K562 (cell line): ENCODE results near the gene SAE1. TPM values are rescaled to one million over a fixed set of nuclear protein-coding genes. Genes with fewer than 3 reads are reported as not detected.

Experiments
- ETV6 ChIP-seq, 3 experiments: fragments of 150-350 bp in 1 of 3; sonication (generic) in 1 of 3; formaldehyde crosslinking in 1 of 3; IDR thresholded peaks; 2 replicates each; pipeline versions ENCODE4 v1.6.1 to v1.8.0; 2014 to 2022; ENCODE audit warnings: borderline replicate concordance in 2 of 3, low read depth in 2 of 3, antibody characterized with exemption in 1 of 3, low read length in 1 of 3, mild to moderate bottlenecking in 1 of 3, missing genetic modification reagents in 1 of 3
- MTA1 ChIP-seq: fragments of 450-650 bp; IDR thresholded peaks from 2 replicates; pipeline ENCODE4 v1.6.1; 2017; ENCODE audit warnings: borderline replicate concordance
- MTF1 ChIP-seq: fragments of 250-450 bp; sonication (Bioruptor Pico); IDR thresholded peaks from 2 replicates; pipeline ENCODE4 v1.9.0; 2021; ENCODE audit warnings: moderate library complexity, mild to moderate bottlenecking, inconsistent platforms, borderline replicate concordance
- PML ChIP-seq: IDR thresholded peaks from 2 replicates; pipeline ENCODE4 v1.6.1; 2012; ENCODE audit warnings: low read length, inconsistent platforms
- STAG1 ChIP-seq: sonication (generic); formaldehyde crosslinking; IDR thresholded peaks from 2 replicates; pipeline ENCODE4 v1.5.0; 2020; ENCODE audit warnings: missing genetic modification reagents, borderline replicate concordance
- YY1 ChIP-seq, 3 experiments: IDR thresholded peaks; 2 replicates each; pipeline ENCODE4 v1.6.1; 2011; ENCODE audit warnings: low read length in 2 of 3, mild to moderate bottlenecking in 2 of 3, moderate library complexity in 2 of 3, borderline replicate concordance in 1 of 3, control low read depth in 1 of 3, low read depth in 1 of 3; ENCODE audit not compliant: insufficient read depth in 3 of 3, insufficient replicate concordance in 2 of 3, control insufficient read depth in 1 of 3, insufficient read length in 1 of 3; ENCODE audit errors: extremely low read depth in 1 of 3
- ZNF165 ChIP-seq: fragments of 250-450 bp; sonication (Bioruptor Pico); IDR thresholded peaks from 2 replicates; pipeline ENCODE4 v1.4.0; 2020; ENCODE audit warnings: borderline replicate concordance
- ZNF224 ChIP-seq: sonication (generic); formaldehyde crosslinking; IDR thresholded peaks from 2 replicates; pipeline ENCODE4 v1.8.0; 2022; ENCODE audit warnings: mild to moderate bottlenecking, missing genetic modification reagents
- ZNF764 ChIP-seq: fragments of 250-450 bp; sonication (Bioruptor Pico); IDR thresholded peaks from 2 replicates; pipeline ENCODE4 v1.4.0; 2020; ENCODE audit warnings: low read depth, mild to moderate bottlenecking, moderate library complexity
- polyA plus RNA-seq, 8 experiments: library from polyadenylated mRNA; depleted of rRNA in 4 of 8; stranded (reverse) in 5 of 8; unstranded in 3 of 8; fragments of >200 nt; fragmentation: Nextera tagmentation in 2 of 8; fragmentation: Illumina TruSeq in 1 of 8; extraction: Ambion mirVana in 2 of 8; extraction: Trizol in 1 of 8; gene quantifications; 2 replicates each; pipeline versions ENCODE4 v1.2.1 to v1.2.3, GENCODE V29; 2011 to 2014; ENCODE audit warnings: inconsistent platforms in 1 of 8, missing spikeins in 1 of 8
- total RNA-seq, 7 experiments: library from RNA; depleted of rRNA in 6 of 7; stranded (reverse); fragments of >200 nt in 6 of 7; fragmentation: Illumina TruSeq in 2 of 7; extraction: Trizol in 2 of 7; gene quantifications; 2 replicates each; pipeline versions ENCODE4 v1.2.1 to v1.2.3, GENCODE V29; 2011 to 2021; ENCODE audit warnings: low replicate concordance in 1 of 7
- TF ChIP-seq, protein P1 (sequence below): fragments of 450-650 bp; conservative IDR thresholded peaks from 2 replicates; pipeline ENCODE4 v1.6.1; 2016; ENCODE audit warnings: missing genetic modification characterization, low read depth, mild to moderate bottlenecking, control low read depth, missing compliant biosample characterization
- TF ChIP-seq, protein P2 (sequence below), 2 experiments: IDR thresholded peaks; 2 replicates each; pipeline ENCODE4 v1.6.1; 2012; ENCODE audit warnings: improper control_type of control experiment in 2 of 2, low read depth in 2 of 2, low read length in 2 of 2, borderline replicate concordance in 1 of 2
- TF ChIP-seq, protein P3 (sequence below): fragments of 450-650 bp; IDR thresholded peaks from 2 replicates; pipeline ENCODE4 v1.6.1; 2016; ENCODE audit warnings: missing biosample characterization, missing genetic modification characterization
- TF ChIP-seq, protein P4 (sequence below): IDR thresholded peaks from 2 replicates; pipeline ENCODE4 v1.6.1; 2011; ENCODE audit warnings: borderline replicate concordance, low read depth, mild to moderate bottlenecking, moderate library complexity, low read length; ENCODE audit not compliant: insufficient read depth, poor library complexity, severe bottlenecking

The SAE1 gene
- total and polyA plus RNA-seq, 9 of the 15 experiments (the other 6 are each of a cell fraction or from before 2014, with no cell fraction given): 82.8 to 299 (median 217) TPM

DNA sequence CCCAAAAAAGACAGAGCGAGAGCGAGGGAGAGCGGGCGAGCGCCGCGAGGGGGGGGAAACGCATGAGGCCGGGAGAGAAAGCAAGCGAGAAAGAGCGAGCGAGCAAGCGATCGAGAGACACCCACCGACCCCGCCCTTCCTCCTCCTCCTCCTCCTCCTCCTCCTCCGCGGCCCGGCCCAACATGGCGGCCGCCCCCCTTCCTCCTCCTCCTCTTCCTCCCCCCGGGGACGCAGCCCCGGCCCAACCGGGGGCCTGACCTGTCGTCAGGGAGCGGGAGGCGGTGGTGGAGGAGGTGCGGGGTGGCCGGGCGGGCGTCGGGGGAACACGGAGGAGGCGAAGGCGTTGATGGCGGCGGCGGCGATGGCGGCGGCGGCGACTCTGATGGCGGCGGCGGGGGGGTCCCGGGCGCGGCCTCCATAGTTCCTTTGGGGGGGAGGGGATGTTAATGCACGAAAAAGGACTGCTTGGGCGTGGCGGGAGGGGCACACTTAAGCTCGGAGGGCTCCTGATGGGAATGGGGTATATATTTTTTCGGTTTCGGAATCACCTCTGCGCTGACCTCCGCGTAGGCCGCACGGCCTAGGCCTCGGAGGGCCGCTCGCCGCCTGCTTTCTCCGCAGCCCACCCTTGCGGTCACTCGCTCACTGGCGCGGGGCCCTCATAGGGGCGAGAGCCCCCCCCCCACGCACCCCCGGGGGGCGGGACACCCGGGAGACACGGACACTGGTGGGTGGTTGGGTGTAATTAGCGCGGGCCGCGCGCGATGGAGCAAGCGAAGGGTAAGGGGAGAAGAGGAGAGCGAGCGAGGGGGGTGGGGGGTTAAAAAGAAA lies 18.3 kb upstream of the SAE1 start (continued):
- TF ChIP-seq STAG1 (CRISPR knock-in tag): no peak; the same call in 1 of the 2 replicates
- no peak for TF ChIP-seq ZNF224 (CRISPR knock-in tag)
- no peak for TF ChIP-seq PML
- no peak for TF ChIP-seq ZNF165
- TF ChIP-seq MTF1 (CRISPR knock-in tag): 0 out of 2 replicates have a peak, but pooled peaks have one; percentile 16
- TF ChIP-seq, protein P1, sequence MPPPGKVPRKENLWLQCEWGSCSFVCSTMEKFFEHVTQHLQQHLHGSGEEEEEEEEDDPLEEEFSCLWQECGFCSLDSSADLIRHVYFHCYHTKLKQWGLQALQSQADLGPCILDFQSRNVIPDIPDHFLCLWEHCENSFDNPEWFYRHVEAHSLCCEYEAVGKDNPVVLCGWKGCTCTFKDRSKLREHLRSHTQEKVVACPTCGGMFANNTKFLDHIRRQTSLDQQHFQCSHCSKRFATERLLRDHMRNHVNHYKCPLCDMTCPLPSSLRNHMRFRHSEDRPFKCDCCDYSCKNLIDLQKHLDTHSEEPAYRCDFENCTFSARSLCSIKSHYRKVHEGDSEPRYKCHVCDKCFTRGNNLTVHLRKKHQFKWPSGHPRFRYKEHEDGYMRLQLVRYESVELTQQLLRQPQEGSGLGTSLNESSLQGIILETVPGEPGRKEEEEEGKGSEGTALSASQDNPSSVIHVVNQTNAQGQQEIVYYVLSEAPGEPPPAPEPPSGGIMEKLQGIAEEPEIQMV (tag): no peak
- TF ChIP-seq YY1 (IDR thresholded peaks at IDR 0.05; ENCODE audit: borderline replicate concordance in 1 of 3, control insufficient read depth in 1 of 3, extremely low read depth in 1 of 3, insufficient read depth in 3 of 3, insufficient read length in 1 of 3, insufficient replicate concordance in 2 of 3, low read depth in 1 of 3, low read length in 2 of 3): peak; percentile 84 to 95 (median 94)
- TF ChIP-seq, protein P2, sequence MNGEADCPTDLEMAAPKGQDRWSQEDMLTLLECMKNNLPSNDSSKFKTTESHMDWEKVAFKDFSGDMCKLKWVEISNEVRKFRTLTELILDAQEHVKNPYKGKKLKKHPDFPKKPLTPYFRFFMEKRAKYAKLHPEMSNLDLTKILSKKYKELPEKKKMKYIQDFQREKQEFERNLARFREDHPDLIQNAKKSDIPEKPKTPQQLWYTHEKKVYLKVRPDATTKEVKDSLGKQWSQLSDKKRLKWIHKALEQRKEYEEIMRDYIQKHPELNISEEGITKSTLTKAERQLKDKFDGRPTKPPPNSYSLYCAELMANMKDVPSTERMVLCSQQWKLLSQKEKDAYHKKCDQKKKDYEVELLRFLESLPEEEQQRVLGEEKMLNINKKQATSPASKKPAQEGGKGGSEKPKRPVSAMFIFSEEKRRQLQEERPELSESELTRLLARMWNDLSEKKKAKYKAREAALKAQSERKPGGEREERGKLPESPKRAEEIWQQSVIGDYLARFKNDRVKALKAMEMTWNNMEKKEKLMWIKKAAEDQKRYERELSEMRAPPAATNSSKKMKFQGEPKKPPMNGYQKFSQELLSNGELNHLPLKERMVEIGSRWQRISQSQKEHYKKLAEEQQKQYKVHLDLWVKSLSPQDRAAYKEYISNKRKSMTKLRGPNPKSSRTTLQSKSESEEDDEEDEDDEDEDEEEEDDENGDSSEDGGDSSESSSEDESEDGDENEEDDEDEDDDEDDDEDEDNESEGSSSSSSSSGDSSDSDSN (IDR thresholded peaks at IDR 0.05; ENCODE audit: borderline replicate concordance in 1 of 2, low read depth in 2 of 2, low read length in 2 of 2): peak; percentile 73 to 91; a peak in 3 of 4 replicates
- no peak for TF ChIP-seq ZNF764 (CRISPR knock-in tag)
- TF ChIP-seq, protein P3, sequence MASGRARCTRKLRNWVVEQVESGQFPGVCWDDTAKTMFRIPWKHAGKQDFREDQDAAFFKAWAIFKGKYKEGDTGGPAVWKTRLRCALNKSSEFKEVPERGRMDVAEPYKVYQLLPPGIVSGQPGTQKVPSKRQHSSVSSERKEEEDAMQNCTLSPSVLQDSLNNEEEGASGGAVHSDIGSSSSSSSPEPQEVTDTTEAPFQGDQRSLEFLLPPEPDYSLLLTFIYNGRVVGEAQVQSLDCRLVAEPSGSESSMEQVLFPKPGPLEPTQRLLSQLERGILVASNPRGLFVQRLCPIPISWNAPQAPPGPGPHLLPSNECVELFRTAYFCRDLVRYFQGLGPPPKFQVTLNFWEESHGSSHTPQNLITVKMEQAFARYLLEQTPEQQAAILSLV: no peak
- TF ChIP-seq MTA1: peak; percentile 81
- 0 out of 4 replicates have a peak, but pooled peaks of 1 of the 2 experiments have one; percentile 14 for TF ChIP-seq ETV6 (IDR thresholded peaks at IDR 0.05; ENCODE audit: borderline replicate concordance in 1 of 2, low read depth in 2 of 2, low read length in 1 of 2)
- no peak for TF ChIP-seq ETV6 (CRISPR knock-in tag; IDR thresholded peaks at IDR 0.05; ENCODE audit: borderline replicate concordance)
- TF ChIP-seq, protein P4, sequence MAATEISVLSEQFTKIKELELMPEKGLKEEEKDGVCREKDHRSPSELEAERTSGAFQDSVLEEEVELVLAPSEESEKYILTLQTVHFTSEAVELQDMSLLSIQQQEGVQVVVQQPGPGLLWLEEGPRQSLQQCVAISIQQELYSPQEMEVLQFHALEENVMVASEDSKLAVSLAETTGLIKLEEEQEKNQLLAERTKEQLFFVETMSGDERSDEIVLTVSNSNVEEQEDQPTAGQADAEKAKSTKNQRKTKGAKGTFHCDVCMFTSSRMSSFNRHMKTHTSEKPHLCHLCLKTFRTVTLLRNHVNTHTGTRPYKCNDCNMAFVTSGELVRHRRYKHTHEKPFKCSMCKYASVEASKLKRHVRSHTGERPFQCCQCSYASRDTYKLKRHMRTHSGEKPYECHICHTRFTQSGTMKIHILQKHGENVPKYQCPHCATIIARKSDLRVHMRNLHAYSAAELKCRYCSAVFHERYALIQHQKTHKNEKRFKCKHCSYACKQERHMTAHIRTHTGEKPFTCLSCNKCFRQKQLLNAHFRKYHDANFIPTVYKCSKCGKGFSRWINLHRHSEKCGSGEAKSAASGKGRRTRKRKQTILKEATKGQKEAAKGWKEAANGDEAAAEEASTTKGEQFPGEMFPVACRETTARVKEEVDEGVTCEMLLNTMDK: peak; percentile 2
